SH-SY5Y (cell line): ENCODE measurements around the gene MAPK11.

Source experiments
- GATA2 ChIP-seq: IDR thresholded peaks from 2 replicates; pipeline ENCODE4 v1.6.1; 2011; ENCODE audit warnings: mild to moderate bottlenecking, low read depth, low read length
- GATA3 ChIP-seq: IDR thresholded peaks from 2 replicates; pipeline ENCODE4 v1.6.1; 2011; ENCODE audit warnings: low read depth, mild to moderate bottlenecking, low read length, moderate library complexity

Gene MAPK11

GRCh38 chr22:50248196-50249081 is 21.7 kb downstream of the MAPK11 start:
- TF ChIP-seq GATA2 (no peak), GATA3 (no peak)

GRCh38 chr22:50247748-50248147 is 22.4 kb downstream of the MAPK11 start:
- TF ChIP-seq GATA2 (no peak), GATA3 (no peak)

GRCh38 chr22:50246242-50247175 is 23.7 kb downstream of the MAPK11 start:
- TF ChIP-seq GATA3 (no peak), GATA2 (no peak)

- no peak for TF ChIP-seq GATA2
- TF ChIP-seq GATA3, result no peak
Measured at GRCh38 chr22:50245214-50246072, 24.7 kb downstream of the MAPK11 start.

GRCh38 chr22:50244420-50245213 is 25.6 kb downstream of the MAPK11 start, which contains the start of gene TUBGCP6:
Gene TUBGCP6, minus strand, starts transcription at chr22:50245023. Its CDS starts 564 bp downstream, at chr22:50244459.
- TF ChIP-seq GATA2, result no peak
- no peak for TF ChIP-seq GATA3

GRCh38 chr22:50243685-50244419 is 26.3 kb downstream of the MAPK11 start:
- TF ChIP-seq GATA2, result no peak
- no peak for TF ChIP-seq GATA3

- TF ChIP-seq GATA2 (no peak), GATA3 (no peak)
Measured at GRCh38 chr22:50242406-50242949, 27.7 kb downstream of the MAPK11 start.

GRCh38 chr22:50238755-50239154 is 31.4 kb downstream of the MAPK11 start:
- TF ChIP-seq GATA3, result no peak
- no peak for TF ChIP-seq GATA2

- TF ChIP-seq GATA3 (no peak), GATA2 (no peak)
Measured at GRCh38 chr22:50236731-50237409, 33.3 kb downstream of the MAPK11 start.

GRCh38 chr22:50233223-50233622 is 37.0 kb downstream of the MAPK11 start:
- TF ChIP-seq GATA3, result no peak
- TF ChIP-seq GATA2, result no peak

GRCh38 chr22:50232481-50233151 is 37.6 kb downstream of the MAPK11 start:
- TF ChIP-seq GATA3, result no peak
- no peak for TF ChIP-seq GATA2
